Fibroblast of villous mesenchyme (primary cell): ENCODE measurements around the gene RBM20. TPM values are rescaled to one million over a fixed set of nuclear protein-coding genes. Genes with fewer than 3 reads are reported as not detected.

Experiments
- DNase-seq: peaks from one replicate; pipeline ENCODE4 v3.0.0-alpha.2; 2010; ENCODE audit warnings: low read depth
- H3K4me3 ChIP-seq: 2 replicates; pipeline ENCODE4 v1.5.1; 2011; ENCODE audit warnings: low read depth, mild to moderate bottlenecking, low read length
- CTCF ChIP-seq: IDR thresholded peaks from 2 replicates; pipeline ENCODE4 v1.5.1; 2012; ENCODE audit warnings: low read depth, mild to moderate bottlenecking, low read length; ENCODE audit not compliant: insufficient read depth
- total RNA-seq: library from RNA; depleted of rRNA; stranded (reverse); fragments of >200 nt; gene quantifications from 2 replicates; pipeline ENCODE4 v1.2.3, GENCODE V29; 2012

RBM20 gene
- total RNA-seq, 1 donor: under 0.01 TPM

- TF ChIP-seq CTCF: no peak
- H3K4me3 ChIP-seq: no peak overlapping the region
- DNase-seq: no peak
These were observed 54.2 kb downstream of the RBM20 start for GRCh38 chr10:110698340-110698739.

GRCh38 chr10:110698782-110699201 is 54.7 kb downstream of the RBM20 start:
- DNase-seq: no peak

GRCh38 chr10:110699859-110700468 is 55.8 kb downstream of the RBM20 start:
- DNase-seq: no peak
- no peak overlapping the region for H3K4me3 ChIP-seq
- TF ChIP-seq CTCF: no peak

More at GRCh38 chr10:110698782-110699201, 54.7 kb downstream of the RBM20 start:
- no peak for TF ChIP-seq CTCF
- H3K4me3 ChIP-seq: no peak overlapping the region

- no peak for TF ChIP-seq CTCF
- no peak overlapping the region for H3K4me3 ChIP-seq
- no peak for DNase-seq
These were observed 56.9 kb downstream of the RBM20 start for GRCh38 chr10:110700947-110701616.

- DNase-seq: no peak
- TF ChIP-seq CTCF: no peak
- H3K4me3 ChIP-seq: no peak overlapping the region
These were observed 57.5 kb downstream of the RBM20 start for GRCh38 chr10:110701617-110701971.

GRCh38 chr10:110704070-110704469 is 59.9 kb downstream of the RBM20 start:
- H3K4me3 ChIP-seq: no peak overlapping the region
- no peak for TF ChIP-seq CTCF
- DNase-seq: no peak
